Measurements from ENCODE around the gene TAGLN2.
"Not testable (repeated sequence)": the region's sequence is repeated elsewhere in the genome, so short reads cannot be mapped to it uniquely, and the experiment has no call there.

TAGLN2 gene

DNA sequence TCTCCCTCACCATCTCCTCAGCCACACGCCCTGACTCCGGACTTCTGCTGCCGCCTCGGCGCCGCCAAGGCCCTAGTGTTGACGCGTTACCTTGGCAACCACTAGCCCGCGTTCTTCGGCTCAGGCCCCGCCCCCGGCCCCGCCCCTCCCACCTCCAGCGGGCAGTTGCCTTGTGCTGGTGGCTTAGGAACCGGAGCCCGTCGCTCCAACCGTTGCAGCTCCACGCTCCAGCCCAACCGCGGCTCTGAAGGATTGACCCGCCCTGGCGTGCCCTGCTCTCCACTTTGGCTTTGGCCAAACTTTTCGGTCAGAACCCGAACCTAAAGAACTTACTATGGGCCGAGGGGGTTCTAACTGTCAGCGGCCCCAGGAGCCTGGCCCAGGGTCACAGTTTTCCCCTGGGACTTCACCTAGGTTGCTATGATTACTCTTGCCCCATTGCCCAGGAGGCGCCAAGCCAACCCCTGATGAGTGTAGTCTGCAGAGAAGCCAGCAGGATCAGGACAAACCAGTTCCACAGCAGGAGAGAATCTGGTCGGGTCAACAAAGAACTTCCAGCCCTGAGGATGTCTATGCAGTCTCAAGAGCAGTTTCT lies 25.1 kb downstream of the TAGLN2 start, which contains the start of gene CFAP45:
Gene CFAP45, minus strand, starts transcription at position 80 of the 595 bp plus-strand sequence. Its CDS starts 67 bp downstream, at position 13.
- DNase-seq (ENCODE audit: low spot score): no peak

DNA sequence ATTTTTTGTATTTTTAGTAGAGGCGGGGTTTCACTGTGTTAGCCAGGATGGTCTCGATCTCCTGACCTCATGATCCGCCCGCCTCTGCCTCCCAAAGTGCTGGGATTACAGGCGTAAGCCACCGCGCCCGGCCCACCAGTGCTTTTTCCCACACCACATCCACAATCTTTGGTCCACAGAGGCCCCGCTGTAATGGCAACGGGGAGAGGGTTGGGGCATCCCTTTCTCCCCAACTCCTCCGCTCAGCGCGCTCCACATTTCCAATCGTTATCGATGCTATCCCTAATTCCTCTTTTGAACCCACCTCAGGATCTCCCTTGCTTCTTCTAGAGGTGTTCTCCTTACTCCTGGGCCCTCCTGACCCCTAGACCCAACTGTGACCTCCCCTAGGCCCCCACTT lies 25.7 kb downstream of the TAGLN2 start:
- DNase-seq (ENCODE audit: low spot score): not testable (repeated sequence)

DNA sequence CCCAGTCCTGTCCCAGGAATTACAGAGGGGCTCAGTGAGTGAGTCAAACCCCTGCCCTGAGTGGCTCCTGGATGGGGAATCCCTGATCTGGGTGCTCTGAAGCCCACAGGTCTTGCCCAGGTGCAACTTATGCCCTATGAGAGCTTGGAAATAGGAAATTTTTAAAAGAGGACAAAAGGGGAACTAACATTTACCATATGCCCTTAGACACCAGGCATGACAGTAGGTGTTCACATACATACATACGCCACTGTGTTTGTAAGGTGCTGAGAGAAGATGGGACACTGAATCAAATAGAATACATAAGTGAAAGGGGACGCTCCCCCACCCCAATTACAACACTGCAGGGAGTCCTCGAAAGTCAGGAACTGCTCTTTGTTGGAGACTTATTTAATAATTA lies 26.8 kb downstream of the TAGLN2 start:
- DNase-seq (ENCODE audit: low spot score): no peak

DNA sequence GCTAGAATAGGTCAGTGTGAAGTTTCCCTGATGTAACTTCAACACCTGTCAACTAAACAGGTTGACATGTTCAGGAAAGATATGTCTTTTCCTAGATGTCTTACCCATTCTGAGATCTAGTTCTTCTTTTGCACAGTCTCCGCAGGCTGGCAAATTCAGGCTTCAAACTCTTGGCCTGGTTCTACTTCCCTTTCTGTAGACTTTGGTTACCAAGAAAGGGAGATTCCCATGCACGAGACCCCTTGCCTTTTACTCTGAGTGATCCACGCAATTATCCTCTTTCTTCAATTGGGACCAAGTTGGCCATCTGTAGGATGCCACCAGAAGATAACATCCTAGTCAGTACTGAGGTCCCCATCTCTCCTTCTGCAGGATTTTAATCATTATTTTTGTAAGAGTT lies 27.3 kb downstream of the TAGLN2 start:
- DNase-seq (ENCODE audit: low spot score): no peak

DNA sequence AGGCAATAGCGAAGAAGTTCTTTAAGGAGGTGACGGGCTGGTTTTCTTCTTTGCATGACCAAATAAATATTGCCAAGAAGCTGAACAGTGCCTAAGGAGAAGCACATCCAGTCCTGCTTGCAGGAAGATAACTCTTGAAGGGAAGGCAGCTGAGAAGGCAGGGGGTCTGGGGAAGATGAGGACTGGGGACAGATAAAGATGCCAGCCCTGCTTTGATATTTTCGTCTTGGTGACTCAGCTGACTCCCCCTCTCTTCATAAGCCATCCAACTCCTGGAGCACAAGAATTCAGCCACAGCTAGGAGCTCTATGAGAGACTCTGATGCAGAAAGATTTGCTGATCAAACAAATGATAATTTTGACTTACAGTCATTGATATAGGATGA lies 28.8 kb downstream of the TAGLN2 start:
- no peak for DNase-seq (ENCODE audit: low spot score)

DNA sequence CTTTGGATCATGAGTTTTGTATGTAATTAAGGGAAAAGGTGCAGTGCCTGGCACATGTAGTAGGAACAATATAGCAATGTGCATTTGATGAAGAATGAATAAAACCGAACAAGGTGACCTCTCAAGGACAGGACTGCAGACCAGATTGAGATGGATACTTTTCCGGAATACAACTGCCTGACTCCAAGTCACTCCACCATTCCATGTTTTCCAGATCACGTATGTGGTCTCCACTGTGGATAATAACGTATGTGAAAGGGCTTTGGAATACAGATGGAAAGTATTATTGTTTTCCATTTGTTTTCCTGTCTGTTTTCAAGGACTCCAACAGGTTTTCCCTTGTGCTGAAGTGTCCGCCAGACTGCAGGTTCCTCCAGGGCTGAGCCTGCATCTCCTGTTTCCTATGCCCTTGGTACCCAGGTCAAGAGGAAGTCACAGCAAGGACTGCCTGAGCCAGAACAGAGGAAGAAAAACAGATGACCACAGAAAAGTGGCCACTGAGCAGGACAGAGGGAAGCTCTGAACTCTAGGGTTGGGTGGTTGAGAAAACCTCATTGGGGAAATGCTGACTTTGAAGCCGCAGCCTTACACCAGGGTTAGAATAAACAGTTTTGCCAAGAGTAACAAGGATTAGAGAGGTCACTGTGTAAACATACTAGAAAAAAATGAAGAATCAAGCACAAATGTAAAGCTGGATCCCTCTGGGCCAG lies 29.3 kb downstream of the TAGLN2 start:
- no peak for DNase-seq (ENCODE audit: low spot score)

DNA sequence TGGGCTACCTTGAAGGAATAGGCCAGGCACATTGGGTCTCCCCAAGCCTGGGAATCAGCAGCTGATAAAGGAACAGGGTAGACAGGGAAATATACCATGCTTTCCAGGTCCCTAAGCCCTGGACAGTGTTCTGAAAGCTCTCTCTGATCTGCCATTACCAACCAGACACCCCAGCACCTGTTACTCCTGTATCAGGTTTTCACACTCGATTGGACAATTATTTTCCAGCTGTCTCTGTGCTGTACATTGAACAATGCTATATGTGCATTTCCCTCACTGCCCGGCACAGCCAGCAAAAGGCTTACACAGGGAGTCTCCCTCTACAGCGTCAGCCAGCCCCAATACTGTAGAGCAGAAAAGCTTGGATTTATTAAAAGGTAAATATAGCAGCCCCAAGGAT lies 30.0 kb downstream of the TAGLN2 start:
- no peak for DNase-seq (ENCODE audit: low spot score)

DNA sequence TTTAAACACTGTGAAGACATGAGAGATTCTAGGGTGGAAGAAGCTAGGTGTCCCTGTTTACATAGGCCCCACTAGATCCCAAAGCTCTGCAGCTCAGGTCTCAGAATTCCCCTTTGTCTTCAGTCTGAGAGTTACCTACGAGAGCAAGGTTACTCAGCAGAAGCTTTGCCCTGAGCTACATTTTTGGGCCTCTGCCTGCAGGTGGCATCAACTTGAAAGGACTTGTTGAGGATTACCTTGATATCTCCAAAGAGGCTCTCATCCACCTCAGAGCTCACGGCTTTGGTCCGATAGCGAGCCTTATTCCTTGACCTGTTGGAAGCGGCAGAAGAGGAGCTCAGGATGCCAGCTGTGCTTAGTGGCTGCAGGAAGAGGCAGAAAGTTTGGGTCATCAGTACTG lies 32.4 kb downstream of the TAGLN2 start:
- no peak for DNase-seq (ENCODE audit: low spot score)

DNA sequence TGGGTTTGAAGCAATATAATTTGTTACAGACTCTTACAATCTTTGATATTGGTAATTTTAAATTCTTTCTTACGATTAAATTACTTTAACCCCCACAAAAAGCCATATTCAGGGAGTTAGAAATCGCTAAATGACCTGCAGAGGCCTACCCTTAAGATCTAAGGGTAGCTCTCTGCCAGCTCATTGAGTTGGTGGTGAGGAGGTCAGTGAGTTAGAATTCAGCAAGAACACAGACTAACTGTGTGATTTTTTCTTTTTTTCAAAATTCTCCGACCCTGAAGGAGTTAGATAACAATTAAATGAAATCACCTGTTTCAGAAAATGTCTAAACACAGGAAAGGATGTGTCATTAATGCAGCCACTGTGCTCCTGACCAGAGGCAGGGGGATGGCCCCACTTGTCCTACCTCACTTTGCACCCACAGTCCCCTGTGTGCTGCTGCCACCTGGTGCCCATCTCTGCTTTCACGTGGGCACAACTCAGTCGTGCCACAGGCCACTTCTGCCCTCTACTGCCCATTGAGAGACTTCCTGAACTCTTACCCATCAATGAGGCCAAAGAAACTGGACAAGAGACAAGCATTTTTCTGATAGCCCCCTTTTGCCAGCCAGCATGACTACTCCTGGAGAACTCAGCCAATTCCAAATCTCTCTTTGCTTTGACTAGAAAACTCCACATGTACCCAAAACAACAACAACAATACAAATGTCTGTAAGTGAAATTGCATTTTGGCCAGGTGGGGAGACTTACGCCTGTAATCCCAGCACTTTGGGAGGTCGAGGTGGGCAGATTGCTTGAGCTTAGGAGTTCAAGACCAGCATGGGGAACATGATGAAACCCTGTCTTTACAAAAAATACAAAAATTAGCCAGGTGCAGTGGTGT lies 33.8 kb downstream of the TAGLN2 start:
- DNase-seq (ENCODE audit: low spot score): no peak

DNA sequence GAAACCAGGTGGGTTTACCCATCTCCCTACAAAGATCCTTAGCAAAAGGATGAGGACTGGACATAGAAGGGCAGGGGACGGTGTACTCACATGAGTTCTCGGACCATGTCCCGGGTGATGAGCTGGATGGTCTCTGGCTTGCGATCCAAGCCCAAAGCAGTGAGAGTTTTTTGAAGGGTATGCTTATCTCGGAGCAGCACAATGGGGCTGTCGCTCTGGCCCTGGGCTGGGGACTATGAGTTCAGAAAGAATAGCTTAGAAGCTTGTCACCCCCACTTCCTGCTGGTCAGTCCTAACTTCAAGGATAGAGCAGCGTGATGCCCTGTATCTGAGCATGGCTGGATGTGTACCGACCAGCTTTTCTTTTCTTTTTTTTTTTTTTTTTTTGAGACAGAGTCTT lies 34.9 kb downstream of the TAGLN2 start:
- no peak for DNase-seq (ENCODE audit: low spot score)

DNA sequence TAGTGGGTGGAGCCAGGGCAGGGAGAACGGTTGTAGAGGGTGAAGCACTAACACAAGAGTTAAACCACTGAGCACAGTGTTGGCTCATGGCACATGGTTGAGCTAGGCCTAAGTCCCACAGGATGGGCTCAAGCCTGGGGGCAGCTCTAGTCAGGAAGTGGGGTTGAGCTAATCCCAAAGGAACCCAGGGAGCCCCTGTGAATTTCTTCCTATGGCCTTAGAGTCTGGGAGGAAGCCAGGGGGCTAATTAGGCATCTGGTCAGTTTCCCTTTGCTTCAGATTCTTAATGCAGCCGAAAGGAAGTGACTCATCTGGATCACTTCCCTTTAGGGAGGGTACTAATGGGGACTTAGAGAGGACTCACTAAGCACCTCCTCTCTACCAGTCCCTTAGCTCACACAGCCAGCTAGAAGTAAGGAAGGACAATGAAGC lies 35.5 kb downstream of the TAGLN2 start:
- DNase-seq (ENCODE audit: low spot score): no peak

DNA sequence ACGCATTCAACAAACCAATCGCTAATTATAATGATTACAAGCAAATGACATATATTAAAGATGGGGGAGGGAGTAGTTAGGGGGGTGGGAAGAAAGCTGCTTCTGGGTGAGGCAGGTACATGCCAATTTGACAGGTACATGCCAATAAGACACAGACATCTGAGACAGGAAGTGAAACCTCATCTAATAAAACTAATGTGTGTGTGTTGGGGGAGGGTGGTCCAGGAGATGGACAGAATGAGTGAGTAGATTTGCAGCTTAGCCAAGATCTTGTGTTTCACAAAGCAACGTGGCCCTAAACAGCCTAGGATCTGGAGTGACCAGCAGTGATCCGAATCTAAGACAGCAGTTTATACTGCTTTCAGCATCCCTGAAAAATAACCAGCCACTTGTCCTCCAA lies 36.1 kb downstream of the TAGLN2 start:
- DNase-seq (ENCODE audit: low spot score): no peak

DNA sequence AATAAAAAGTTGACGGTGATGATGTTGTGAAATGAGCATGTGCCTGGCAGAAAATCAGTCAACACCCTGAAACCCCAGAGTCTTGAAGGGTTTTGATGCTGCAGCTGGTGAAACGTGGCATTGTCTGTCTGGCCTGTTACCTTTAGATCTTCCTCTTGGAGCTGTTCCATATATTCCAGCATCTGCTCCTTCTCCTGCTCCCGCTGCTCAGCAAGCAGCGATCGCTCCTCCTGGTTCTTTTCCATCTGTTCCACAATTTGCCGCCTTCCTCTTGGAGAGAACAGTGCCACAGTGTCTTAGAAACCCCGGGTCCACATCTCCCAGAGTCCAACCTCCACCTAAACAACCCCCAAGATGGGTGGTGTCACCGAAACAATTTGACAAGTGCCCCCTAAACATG lies 41.0 kb downstream of the TAGLN2 start:
- no peak for DNase-seq (ENCODE audit: low spot score)

DNA sequence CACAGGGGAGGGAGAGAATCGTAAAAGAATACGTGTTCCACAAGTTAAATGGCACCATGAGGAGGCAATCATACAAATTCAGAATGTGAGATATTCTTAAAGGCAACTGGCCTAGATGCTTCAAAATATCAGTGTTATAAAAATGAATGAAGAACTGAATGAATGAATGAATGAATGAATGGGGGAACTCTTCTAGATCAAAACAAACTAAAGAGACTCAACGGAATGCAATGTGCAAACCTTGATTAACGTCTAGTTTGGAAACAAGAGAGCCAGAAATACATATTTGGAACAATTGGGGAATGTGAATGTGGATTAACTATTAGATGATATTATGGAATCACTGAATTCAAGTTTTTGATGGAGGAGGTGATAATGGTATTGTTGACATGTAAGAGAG lies 42.2 kb downstream of the TAGLN2 start:
- no peak for DNase-seq (ENCODE audit: low spot score)

DNA sequence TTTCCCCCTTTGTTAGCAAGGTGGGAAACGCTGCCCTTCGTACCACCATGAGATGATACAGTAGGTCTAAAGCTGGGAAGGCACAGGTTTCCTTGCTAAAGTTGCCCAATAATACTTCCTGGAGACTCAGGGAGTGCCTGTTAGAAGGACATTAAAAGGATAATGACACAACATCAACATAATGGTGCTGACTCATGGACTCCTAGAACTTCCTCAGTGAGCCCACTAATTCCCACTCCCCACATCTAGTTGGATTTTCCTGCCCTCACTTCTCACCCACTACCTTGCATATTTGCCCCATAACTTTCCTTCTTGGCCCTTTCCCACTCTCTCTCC lies 42.8 kb downstream of the TAGLN2 start:
- no peak for DNase-seq (ENCODE audit: low spot score)

DNA sequence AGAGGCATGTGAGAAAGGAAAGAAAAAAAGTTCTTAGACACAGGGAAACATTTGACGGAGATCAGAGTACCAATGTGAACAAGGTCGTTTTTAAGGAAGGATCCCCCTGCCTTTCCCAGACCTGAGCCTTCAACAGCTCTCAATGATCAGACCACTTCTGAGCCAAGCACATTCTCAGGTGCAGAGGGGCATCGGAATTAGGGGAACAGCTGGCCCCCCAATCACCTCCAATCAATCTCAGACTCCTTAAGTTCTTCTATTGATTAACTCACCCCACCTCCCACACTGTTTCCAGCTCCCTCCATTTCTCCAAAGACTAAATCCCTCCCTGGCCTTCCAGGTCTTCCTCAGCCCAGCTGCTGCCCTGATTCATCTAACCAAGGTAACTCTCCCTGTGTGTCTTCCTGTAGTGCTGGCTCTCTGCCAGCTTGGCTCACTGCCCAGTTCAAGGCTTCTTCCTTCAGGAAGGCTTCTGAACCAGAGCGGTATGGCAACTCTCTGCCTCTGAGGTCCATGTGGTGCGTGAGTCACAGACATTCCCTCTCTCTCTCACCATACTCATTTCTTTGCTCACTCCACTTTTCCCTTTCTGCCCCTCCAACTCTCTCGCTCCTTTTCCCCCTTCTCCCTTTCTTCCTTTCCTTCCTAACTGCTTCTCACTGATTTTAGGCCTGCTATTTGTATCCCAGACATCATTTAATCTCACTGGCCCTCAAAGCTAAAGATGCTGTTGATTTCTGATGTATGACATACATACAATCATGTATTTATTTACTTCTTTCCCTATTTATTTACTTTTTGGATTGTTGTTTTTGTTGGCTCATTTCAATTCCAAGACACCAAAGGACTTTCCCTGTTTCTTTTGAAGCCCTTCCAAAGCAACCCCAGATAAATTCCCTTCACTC lies 43.4 kb downstream of the TAGLN2 start:
- DNase-seq (ENCODE audit: low spot score): no peak

DNA sequence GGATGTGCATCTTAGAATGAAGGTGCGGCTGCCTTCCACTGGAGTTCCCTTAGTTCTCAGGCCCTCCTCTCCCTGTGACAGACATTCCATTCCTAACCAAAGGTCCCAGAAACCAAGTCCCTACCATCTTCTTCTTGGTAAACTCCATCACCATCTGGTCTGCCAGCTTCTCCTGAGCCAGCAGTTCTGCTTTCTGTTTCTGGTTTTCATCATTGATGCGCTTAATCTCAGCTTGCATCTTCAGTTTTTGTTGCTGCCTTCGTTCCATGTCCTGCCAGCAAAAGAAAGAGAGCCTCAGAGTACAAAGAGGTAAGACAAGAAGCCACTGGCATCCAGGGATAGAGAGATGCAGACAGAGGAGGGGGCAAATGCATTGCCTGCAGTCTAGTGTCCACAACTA lies 44.9 kb downstream of the TAGLN2 start:
- no peak for DNase-seq (ENCODE audit: low spot score)

DNA sequence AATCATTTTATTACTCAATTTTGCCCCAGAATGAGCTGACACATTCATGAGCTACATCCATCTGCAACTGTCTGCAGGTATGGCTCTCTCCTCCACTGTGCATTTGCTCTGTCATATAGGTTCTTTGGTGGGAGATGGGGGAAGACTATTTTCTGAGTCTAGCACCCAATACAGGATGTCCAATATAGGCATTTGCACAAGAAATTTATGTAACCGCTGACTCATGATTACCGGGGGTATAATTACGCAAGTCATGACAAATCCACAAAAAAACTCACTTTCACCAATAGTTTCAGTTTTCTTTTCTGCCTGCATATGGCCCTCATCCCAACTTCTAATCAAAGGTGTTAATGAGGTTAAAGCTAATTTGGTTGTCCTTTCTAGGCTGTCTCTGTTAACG lies 45.3 kb downstream of the TAGLN2 start:
- no peak for DNase-seq (ENCODE audit: low spot score)

DNA sequence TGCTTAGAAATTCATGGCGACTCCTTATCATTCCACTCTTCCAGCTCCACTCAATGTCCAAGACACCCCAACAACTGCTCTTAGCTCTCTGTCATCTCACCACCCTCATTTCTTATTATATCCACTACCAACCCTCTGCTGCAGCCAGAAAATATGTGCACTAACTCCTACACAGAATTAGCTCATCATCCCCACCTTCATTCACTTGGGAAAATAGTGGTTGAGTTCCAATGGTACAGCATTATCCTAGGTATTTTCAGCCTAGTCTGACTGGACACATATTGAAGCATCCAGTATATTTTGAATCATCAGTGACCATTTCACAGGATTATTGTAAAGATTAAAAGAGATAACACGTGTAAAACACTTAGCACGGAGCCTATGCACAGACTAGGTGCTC lies 46.2 kb downstream of the TAGLN2 start:
- no peak for DNase-seq (ENCODE audit: low spot score)

DNA sequence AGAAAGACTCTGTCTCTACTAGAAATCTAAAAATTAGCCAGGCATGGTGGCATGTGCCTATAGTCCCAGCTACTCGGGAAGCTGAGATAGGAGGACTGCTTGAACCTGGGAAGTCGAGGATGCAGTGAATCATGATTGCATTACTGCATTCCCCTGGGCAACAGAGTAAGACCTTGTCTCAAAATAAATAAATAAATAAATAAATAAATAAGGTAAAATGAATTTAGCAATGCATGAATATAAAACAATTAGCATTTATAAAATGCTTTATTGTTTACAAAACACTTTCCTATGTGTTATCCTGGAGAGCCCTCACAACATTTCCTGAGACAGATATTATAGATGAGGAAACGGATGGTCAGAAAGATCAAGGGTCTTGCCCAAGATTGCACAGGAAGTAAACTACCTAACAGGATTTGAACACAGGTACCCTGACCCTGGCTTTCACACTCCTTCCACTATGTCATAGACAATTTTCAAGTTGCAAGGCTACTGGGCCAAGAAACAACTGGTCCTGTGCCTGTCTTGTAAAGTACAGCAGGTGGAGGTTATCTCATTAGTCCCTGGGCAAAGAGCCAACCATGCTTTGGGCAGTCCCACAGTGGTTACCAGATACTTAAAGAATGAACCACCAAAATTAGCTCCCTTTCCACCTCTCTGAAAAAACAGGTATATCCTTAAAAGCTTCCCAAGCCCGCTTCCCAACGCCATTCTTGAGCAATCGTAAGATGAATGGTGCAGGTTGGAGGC lies 47.4 kb downstream of the TAGLN2 start:
- no peak for DNase-seq (ENCODE audit: low spot score)

DNA sequence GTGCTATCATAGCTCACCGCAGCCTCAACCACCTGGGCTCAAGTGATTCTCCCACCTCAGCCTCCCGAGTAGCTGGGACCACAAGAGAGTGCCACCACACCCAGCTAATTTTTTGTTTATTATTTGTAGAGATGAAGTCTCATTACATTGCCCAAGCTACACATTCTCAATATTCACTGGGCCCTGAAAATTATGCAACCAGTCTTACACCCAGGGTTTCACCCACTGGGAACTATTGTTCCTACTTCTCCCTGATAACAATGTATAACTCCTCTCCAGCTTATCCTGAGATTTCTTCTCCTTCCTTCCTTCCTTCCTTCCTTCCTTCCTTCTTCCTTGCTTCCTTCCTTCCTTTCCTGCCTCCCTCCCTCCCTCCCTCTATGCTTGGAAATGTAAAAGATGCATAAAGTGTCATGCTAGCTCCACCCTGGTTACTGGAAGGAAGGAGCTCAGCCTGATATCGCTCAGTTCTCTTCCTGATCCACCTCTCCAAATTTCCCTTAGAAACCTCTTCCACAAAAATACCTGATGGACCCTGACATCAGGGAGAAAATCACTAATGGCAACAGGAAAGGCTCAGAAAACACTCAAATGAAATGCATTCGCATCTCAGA lies 51.7 kb downstream of the TAGLN2 start:
- DNase-seq (ENCODE audit: low spot score): no peak
